HepG2 (cell line): Measurements from ENCODE around the gene PAX4. TPM values are rescaled to one million over a fixed set of nuclear protein-coding genes. Genes with fewer than 3 reads are reported as not detected.

ENCODE experiments used
- MATR3 ChIP-seq: sonication (generic); formaldehyde crosslinking; IDR thresholded peaks from 2 replicates; pipeline ENCODE4 v1.4.0; 2020; ENCODE audit warnings: missing genetic modification reagents
- SRSF9 ChIP-seq: fragments of 200-400 bp; formaldehyde crosslinking; IDR thresholded peaks from 2 replicates; pipeline ENCODE4 v1.6.1; 2018; ENCODE audit warnings: borderline replicate concordance, mild to moderate bottlenecking, low read depth, low read length; ENCODE audit not compliant: insufficient read depth, poor library complexity, severe bottlenecking
- ZBTB42 ChIP-seq: sonication (generic); formaldehyde crosslinking; IDR thresholded peaks from 2 replicates; pipeline ENCODE4 v1.5.0; 2020; ENCODE audit warnings: mild to moderate bottlenecking, missing genetic modification reagents
- ZNF567 ChIP-seq: sonication (generic); formaldehyde crosslinking; IDR thresholded peaks from 2 replicates; pipeline ENCODE4 v1.8.1; 2023; ENCODE audit warnings: mild to moderate bottlenecking, missing genetic modification reagents, borderline replicate concordance
- polyA plus RNA-seq, 8 experiments: library from polyadenylated mRNA; depleted of rRNA in 3 of 8; stranded (reverse) in 7 of 8; unstranded in 1 of 8; fragments of >200 nt; fragmentation: Illumina TruSeq in 4 of 8; extraction: Trizol in 4 of 8; gene quantifications; 2 replicates each; pipeline versions ENCODE4 v1.2.1 to v1.2.3, GENCODE V29; 2011 to 2016; ENCODE audit warnings: low read depth in 4 of 8, missing spikeins in 1 of 8, mixed read lengths in 1 of 8; ENCODE audit not compliant: insufficient read depth in 1 of 8
- total RNA-seq, 5 experiments: library from RNA; depleted of rRNA; stranded (reverse); fragments of >200 nt; fragmentation: Illumina TruSeq; extraction: Trizol; gene quantifications; 2 replicates each; pipeline ENCODE4 v1.2.3, GENCODE V29; 2016; ENCODE audit warnings: low read depth in 1 of 5
- TF ChIP-seq, protein P1 (sequence below): sonication (generic); formaldehyde crosslinking; IDR thresholded peaks from 2 replicates; pipeline ENCODE4 v1.4.0; 2020; ENCODE audit warnings: missing genetic modification reagents, borderline replicate concordance
- TF ChIP-seq, protein P2 (sequence below): sonication (generic); formaldehyde crosslinking; IDR thresholded peaks from 2 replicates; pipeline ENCODE4 v1.5.1; 2020; ENCODE audit warnings: mild to moderate bottlenecking, missing genetic modification reagents, moderate library complexity
- TF ChIP-seq, protein P3 (sequence below): IDR thresholded peaks from 2 replicates; pipeline ENCODE4 v1.6.1; 2016; ENCODE audit warnings: low read depth, control low read depth
- TF ChIP-seq, protein P4 (sequence below), 2 experiments: sonication (generic) in 1 of 2; formaldehyde crosslinking in 1 of 2; IDR thresholded peaks; 2 replicates each; pipeline versions ENCODE4 v1.4.0 to v1.6.1; 2016 to 2020; ENCODE audit warnings: borderline replicate concordance in 1 of 2, low read depth in 1 of 2, mild to moderate bottlenecking in 1 of 2, missing genetic modification reagents in 1 of 2
- TF ChIP-seq, protein P5 (sequence below): fragments of 450-650 bp; IDR thresholded peaks from 2 replicates; pipeline ENCODE4 v1.6.1; 2017

Gene PAX4
- total and polyA plus RNA-seq, 2 of the 13 experiments (the other 11 are each of a cell fraction or from before 2014, with no cell fraction given): not detected

DNA sequence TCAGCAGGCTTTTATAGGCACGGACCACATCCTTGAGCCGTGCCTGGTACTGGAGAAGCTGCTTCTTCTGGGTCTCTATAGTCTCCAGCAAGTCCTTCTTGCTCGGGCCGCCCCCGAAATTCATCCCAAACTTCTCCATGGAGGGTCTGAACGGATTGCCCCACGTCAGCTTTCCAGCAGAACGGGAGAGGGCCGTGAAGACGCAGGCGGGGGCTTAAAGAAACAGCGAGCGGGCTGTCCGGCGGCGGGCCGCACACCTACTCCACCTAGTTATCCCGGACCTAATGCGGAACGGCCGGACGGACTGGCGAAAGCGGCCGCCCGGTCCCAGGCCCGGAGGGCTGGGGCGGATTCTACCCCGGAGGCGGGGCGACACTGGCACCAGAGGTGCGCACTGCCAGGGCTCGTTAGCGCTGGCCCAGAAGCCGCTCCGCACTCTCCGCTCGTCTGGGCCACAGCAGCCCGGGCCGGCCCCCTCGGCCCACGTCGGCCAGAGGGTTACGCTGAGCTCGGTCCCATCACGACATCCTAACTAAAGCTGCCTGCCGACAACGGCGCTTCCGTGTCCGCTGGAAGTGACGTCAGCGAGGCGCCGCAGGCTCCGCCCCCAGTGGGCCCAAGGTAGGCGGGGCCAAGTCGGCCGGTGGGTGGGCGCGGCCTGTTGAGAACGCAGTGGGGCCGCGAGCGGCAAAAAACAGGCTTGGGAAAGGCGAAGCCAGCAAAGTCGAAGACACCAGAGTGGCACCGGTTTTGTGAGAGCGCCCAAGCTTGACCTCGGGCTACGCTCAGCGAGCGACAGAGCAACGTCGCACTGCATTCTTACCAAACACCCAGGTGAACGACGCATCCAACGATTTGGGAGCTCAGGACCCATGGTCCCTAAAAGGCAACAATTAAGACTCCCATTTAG lies 32.6 kb downstream of the PAX4 start, which contains the start of gene GCC1 (continued):
- peak; percentile 63; the same call in 1 of the 2 replicates for TF ChIP-seq ZNF567
- no peak for TF ChIP-seq SRSF9
- no peak for TF ChIP-seq MATR3 (CRISPR knock-in tag)
- TF ChIP-seq, protein P1, sequence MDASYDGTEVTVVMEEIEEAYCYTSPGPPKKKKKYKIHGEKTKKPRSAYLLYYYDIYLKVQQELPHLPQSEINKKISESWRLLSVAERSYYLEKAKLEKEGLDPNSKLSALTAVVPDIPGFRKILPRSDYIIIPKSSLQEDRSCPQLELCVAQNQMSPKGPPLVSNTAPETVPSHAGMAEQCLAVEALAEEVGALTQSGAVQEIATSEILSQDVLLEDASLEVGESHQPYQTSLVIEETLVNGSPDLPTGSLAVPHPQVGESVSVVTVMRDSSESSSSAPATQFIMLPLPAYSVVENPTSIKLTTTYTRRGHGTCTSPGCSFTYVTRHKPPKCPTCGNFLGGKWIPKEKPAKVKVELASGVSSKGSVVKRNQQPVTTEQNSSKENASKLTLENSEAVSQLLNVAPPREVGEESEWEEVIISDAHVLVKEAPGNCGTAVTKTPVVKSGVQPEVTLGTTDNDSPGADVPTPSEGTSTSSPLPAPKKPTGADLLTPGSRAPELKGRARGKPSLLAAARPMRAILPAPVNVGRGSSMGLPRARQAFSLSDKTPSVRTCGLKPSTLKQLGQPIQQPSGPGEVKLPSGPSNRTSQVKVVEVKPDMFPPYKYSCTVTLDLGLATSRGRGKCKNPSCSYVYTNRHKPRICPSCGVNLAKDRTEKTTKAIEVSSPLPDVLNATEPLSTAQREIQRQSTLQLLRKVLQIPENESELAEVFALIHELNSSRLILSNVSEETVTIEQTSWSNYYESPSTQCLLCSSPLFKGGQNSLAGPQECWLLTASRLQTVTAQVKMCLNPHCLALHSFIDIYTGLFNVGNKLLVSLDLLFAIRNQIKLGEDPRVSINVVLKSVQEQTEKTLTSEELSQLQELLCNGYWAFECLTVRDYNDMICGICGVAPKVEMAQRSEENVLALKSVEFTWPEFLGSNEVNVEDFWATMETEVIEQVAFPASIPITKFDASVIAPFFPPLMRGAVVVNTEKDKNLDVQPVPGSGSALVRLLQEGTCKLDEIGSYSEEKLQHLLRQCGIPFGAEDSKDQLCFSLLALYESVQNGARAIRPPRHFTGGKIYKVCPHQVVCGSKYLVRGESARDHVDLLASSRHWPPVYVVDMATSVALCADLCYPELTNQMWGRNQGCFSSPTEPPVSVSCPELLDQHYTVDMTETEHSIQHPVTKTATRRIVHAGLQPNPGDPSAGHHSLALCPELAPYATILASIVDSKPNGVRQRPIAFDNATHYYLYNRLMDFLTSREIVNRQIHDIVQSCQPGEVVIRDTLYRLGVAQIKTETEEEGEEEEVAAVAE: peak; percentile 26; the same call in 1 of the 2 replicates
- TF ChIP-seq, protein P2, sequence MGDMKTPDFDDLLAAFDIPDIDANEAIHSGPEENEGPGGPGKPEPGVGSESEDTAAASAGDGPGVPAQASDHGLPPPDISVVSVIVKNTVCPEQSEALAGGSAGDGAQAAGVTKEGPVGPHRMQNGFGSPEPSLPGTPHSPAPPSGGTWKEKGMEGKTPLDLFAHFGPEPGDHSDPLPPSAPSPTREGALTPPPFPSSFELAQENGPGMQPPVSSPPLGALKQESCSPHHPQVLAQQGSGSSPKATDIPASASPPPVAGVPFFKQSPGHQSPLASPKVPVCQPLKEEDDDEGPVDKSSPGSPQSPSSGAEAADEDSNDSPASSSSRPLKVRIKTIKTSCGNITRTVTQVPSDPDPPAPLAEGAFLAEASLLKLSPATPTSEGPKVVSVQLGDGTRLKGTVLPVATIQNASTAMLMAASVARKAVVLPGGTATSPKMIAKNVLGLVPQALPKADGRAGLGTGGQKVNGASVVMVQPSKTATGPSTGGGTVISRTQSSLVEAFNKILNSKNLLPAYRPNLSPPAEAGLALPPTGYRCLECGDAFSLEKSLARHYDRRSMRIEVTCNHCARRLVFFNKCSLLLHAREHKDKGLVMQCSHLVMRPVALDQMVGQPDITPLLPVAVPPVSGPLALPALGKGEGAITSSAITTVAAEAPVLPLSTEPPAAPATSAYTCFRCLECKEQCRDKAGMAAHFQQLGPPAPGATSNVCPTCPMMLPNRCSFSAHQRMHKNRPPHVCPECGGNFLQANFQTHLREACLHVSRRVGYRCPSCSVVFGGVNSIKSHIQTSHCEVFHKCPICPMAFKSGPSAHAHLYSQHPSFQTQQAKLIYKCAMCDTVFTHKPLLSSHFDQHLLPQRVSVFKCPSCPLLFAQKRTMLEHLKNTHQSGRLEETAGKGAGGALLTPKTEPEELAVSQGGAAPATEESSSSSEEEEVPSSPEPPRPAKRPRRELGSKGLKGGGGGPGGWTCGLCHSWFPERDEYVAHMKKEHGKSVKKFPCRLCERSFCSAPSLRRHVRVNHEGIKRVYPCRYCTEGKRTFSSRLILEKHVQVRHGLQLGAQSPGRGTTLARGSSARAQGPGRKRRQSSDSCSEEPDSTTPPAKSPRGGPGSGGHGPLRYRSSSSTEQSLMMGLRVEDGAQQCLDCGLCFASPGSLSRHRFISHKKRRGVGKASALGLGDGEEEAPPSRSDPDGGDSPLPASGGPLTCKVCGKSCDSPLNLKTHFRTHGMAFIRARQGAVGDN (CRISPR knock-in tag): peak; percentile 86
- TF ChIP-seq, protein P3, sequence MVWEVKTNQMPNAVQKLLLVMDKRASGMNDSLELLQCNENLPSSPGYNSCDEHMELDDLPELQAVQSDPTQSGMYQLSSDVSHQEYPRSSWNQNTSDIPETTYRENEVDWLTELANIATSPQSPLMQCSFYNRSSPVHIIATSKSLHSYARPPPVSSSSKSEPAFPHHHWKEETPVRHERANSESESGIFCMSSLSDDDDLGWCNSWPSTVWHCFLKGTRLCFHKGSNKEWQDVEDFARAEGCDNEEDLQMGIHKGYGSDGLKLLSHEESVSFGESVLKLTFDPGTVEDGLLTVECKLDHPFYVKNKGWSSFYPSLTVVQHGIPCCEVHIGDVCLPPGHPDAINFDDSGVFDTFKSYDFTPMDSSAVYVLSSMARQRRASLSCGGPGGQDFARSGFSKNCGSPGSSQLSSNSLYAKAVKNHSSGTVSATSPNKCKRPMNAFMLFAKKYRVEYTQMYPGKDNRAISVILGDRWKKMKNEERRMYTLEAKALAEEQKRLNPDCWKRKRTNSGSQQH (CRISPR knock-in tag): peak; percentile 80; the same call in 1 of the 2 replicates
- TF ChIP-seq, protein P4, sequence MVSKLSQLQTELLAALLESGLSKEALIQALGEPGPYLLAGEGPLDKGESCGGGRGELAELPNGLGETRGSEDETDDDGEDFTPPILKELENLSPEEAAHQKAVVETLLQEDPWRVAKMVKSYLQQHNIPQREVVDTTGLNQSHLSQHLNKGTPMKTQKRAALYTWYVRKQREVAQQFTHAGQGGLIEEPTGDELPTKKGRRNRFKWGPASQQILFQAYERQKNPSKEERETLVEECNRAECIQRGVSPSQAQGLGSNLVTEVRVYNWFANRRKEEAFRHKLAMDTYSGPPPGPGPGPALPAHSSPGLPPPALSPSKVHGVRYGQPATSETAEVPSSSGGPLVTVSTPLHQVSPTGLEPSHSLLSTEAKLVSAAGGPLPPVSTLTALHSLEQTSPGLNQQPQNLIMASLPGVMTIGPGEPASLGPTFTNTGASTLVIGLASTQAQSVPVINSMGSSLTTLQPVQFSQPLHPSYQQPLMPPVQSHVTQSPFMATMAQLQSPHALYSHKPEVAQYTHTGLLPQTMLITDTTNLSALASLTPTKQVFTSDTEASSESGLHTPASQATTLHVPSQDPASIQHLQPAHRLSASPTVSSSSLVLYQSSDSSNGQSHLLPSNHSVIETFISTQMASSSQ (IDR thresholded peaks at IDR 0.05; ENCODE audit: low read depth): no peak
- TF ChIP-seq, protein P4 (CRISPR knock-in tag; IDR thresholded peaks at IDR 0.05; ENCODE audit: borderline replicate concordance): peak; percentile 63; the same call in 1 of the 2 replicates
- TF ChIP-seq, protein P5, sequence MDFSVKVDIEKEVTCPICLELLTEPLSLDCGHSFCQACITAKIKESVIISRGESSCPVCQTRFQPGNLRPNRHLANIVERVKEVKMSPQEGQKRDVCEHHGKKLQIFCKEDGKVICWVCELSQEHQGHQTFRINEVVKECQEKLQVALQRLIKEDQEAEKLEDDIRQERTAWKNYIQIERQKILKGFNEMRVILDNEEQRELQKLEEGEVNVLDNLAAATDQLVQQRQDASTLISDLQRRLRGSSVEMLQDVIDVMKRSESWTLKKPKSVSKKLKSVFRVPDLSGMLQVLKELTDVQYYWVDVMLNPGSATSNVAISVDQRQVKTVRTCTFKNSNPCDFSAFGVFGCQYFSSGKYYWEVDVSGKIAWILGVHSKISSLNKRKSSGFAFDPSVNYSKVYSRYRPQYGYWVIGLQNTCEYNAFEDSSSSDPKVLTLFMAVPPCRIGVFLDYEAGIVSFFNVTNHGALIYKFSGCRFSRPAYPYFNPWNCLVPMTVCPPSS: no peak
- peak; percentile 64; the same call in 1 of the 2 replicates for TF ChIP-seq ZBTB42
